RWPE2 (cell line): Measurements from ENCODE around the gene PPAN.

Experiments used
- ATAC-seq: fragments of 200-7000 bp; cut with Tn5 transposase; 3 replicates; pipeline ENCODE4 v1.9.1; 2021; ENCODE audit warnings: low read depth
- DNase-seq: peaks from one replicate; pipeline ENCODE4 v3.0.0-alpha.2; 2020; ENCODE audit warnings: low spot score
- H3K27ac ChIP-seq: fragments of 450-650 bp; 2 replicates; pipeline ENCODE4 v1.5.1; 2017; ENCODE audit warnings: mild to moderate bottlenecking; ENCODE audit not compliant: poor library complexity, severe bottlenecking
- H3K27me3 ChIP-seq: fragments of 250-450 bp; sonication (Bioruptor Pico); 2 replicates; pipeline ENCODE4 v1.5.1; 2021; ENCODE audit warnings: mild to moderate bottlenecking, moderate library complexity; ENCODE audit not compliant: insufficient read depth, poor library complexity, severe bottlenecking
- H3K36me3 ChIP-seq: fragments of 250-450 bp; sonication (Bioruptor Pico); 2 replicates; pipeline ENCODE4 v1.5.1; 2020; ENCODE audit warnings: low read depth, mild to moderate bottlenecking, moderate library complexity
- H3K4me1 ChIP-seq: fragments of 250-450 bp; sonication (Bioruptor Pico); 2 replicates; pipeline ENCODE4 v1.5.1; 2021; ENCODE audit warnings: mild to moderate bottlenecking, moderate library complexity; ENCODE audit not compliant: insufficient read depth, poor library complexity, severe bottlenecking
- H3K4me3 ChIP-seq: fragments of 250-450 bp; sonication (Bioruptor Pico); 2 replicates; pipeline ENCODE4 v1.5.1; 2021; ENCODE audit warnings: mild to moderate bottlenecking, moderate library complexity; ENCODE audit not compliant: severe bottlenecking
- H3K9me3 ChIP-seq: fragments of 250-450 bp; sonication (Bioruptor Pico); 2 replicates; pipeline ENCODE4 v1.5.1; 2021; ENCODE audit warnings: mild to moderate bottlenecking, moderate library complexity; ENCODE audit not compliant: severe bottlenecking
- TF ChIP-seq, protein P1 (sequence below): fragments of 450-650 bp; IDR thresholded peaks from one replicate; pipeline ENCODE4 v1.5.1; 2017; ENCODE audit warnings: mild to moderate bottlenecking, moderate library complexity; ENCODE audit not compliant: poor library complexity, severe bottlenecking

Gene PPAN

DNA sequence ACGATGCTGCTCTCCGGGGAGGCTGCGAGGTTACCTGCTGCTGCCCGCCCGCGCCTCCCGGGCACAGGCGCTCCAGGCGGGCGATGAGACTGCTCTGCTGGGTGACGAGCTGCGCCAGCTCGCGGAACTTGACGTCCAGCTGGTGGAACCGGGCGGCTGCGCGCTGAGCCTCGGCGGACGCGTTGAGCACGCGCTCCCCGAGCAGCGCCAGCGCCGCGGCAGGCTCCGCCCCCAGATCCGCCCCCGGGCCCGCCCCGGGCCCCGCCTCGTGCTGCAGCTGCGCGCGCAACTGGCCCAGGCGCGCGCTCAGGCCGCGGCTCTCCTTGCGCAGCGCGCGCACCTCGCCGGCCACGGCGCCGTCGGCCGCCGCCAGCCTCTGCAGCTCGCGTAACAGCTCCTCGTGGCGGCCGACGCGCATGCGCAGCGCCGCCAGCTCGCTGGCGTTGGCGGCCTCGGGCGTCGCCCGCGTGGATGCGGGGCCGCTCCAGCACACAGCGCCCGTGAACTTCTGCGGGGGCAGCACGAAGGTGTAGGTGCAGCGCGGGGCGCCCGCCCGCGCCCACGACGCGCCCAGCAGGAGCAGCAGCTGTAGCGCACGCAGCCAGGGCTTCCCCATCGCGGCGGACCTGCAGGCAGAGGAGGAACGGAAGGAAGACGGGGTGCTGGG, 10.1 kb upstream of the PPAN start:
- Histone ChIP-seq H3K4me3 (peak overlapping the region; percentile 34), H3K36me3 (peaks cover 8% of the 10 kb centered on the region; the same call in 1 of the 2 replicates), H3K4me1 (peaks cover 5% of the 10 kb centered on the region), H3K9me3 (no peaks in the 10 kb centered on the region), H3K27me3 (no peaks in the 10 kb centered on the region), H3K27ac (no peak overlapping the region)
- DNase-seq (no peak), ATAC-seq (peak; percentile 76)
- TF ChIP-seq, protein P1, sequence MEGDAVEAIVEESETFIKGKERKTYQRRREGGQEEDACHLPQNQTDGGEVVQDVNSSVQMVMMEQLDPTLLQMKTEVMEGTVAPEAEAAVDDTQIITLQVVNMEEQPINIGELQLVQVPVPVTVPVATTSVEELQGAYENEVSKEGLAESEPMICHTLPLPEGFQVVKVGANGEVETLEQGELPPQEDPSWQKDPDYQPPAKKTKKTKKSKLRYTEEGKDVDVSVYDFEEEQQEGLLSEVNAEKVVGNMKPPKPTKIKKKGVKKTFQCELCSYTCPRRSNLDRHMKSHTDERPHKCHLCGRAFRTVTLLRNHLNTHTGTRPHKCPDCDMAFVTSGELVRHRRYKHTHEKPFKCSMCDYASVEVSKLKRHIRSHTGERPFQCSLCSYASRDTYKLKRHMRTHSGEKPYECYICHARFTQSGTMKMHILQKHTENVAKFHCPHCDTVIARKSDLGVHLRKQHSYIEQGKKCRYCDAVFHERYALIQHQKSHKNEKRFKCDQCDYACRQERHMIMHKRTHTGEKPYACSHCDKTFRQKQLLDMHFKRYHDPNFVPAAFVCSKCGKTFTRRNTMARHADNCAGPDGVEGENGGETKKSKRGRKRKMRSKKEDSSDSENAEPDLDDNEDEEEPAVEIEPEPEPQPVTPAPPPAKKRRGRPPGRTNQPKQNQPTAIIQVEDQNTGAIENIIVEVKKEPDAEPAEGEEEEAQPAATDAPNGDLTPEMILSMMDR: no peak

DNA sequence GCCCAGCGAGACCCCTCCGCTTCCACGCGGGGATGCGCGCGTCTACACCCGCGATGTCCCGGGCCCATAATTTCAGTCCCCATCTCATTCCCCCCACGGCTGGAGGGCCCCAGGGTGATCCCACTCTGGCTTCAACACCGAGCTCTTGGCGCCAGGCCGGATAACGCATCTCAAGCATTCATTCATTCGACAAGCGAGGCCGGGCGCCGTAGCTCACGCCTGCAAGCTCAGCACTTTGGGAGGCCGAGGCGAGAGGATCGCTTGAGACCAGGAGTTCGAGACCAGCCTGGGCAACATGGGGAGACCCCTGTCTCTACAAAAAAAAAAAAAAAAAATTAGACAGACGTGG, 9.6 kb upstream of the PPAN start:
- Histone ChIP-seq H3K36me3 (peaks cover 8% of the 10 kb centered on the region; the same call in 1 of the 2 replicates), H3K4me3 (peak overlapping the region; percentile 34), H3K9me3 (no peaks in the 10 kb centered on the region), H3K27ac (no peak overlapping the region), H3K4me1 (peaks cover 5% of the 10 kb centered on the region), H3K27me3 (no peaks in the 10 kb centered on the region)
- ATAC-seq (no peak), DNase-seq (no peak)
- TF ChIP-seq, protein P1: no peak

DNA sequence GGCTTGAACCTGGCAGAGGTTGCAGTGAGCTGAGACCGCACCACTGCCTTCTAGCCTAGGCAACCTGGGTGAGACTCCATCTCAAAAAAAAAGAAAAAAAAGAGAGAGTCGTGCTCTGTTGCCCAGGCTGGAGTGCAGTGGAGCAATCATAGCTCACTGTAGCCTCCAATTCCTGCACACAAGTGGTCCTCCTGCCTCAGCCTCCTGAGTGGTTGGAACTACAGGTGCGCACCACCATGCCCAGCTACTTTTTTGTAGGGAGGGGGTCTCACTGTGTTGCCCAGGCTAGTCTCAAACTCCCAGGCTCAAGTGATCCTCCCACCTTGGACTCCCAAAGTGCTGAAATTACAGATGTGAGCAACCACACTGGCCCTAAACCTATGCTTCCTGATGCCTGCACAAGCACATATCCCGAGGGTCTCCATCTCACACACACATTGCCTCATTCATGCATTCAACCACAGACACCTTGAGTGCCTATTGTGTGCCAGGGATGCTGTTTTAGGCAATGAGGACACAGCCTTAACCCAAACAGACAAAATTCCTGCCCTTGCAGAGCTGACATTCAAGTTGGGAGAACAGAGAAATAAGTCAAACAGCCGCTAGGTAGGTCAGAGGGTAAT, 5.9 kb upstream of the PPAN start:
- no peaks in the 10 kb centered on the region for H3K36me3 ChIP-seq
- DNase-seq (no peak), ATAC-seq (no peak)
- no peaks in the 10 kb centered on the region for H3K9me3 ChIP-seq
- no peaks in the 10 kb centered on the region for H3K27me3 ChIP-seq
- TF ChIP-seq, protein P1: no peak
- no peak overlapping the region for H3K27ac ChIP-seq
- no peak overlapping the region for H3K4me3 ChIP-seq
- H3K4me1 ChIP-seq: peaks cover 5% of the 10 kb centered on the region

DNA sequence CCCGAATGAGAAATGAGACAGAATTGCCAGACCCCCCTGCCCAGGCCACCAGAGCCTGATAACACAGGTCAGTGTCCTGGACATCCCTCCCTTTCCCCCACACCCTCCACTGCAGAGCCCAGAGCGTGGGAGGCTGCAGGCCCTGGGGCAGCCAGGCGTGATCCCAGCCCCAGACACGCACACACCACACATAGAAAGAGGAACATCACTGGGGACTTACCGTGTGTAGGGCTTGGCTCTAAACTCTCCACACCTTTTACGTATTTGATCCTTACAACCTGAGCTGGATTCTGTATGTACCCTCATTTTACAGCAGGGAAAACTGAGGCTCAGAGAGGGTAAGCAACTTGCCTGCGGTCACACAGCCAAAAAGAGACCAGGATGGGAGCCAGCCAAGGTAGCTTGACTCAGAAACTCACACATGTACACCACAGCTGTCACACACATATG, 3.4 kb upstream of the PPAN start:
- Histone ChIP-seq H3K9me3 (no peaks in the 10 kb centered on the region), H3K27me3 (no peaks in the 10 kb centered on the region), H3K36me3 (peaks cover 9% of the 10 kb centered on the region), H3K4me1 (peaks cover 6% of the 10 kb centered on the region), H3K27ac (no peak overlapping the region), H3K4me3 (no peak overlapping the region)
- ATAC-seq: no peak
- no peak for DNase-seq
- TF ChIP-seq, protein P1: no peak

DNA sequence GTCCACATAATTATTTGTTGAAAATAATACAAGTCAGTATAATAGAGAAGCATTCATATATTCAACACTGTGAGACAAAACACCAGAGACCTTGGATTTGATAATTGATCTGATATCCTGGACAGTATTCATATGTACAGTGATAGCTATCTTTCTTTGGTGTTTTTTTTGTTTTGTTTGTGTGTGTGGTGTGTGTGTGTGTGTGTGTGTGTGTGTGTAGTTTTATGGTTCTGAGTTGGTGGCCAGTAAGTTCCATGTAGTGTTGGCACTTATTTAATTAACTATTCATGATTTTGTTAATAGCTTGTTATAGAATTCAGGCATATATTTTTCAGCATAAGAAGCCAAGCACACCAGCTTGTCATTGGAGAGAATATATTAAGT, 2.0 kb upstream of the PPAN start:
- DNase-seq (no peak), ATAC-seq (no peak)
- TF ChIP-seq, protein P1: no peak
- Histone ChIP-seq H3K36me3 (peaks cover 22% of the 10 kb centered on the region), H3K9me3 (no peaks in the 10 kb centered on the region), H3K27ac (no peak overlapping the region), H3K4me1 (peaks cover 6% of the 10 kb centered on the region), H3K4me3 (no peak overlapping the region), H3K27me3 (no peaks in the 10 kb centered on the region)
